ENCODE measurements around the gene CDK14. TPM values are rescaled to one million over a fixed set of nuclear protein-coding genes. Genes with fewer than 3 reads are reported as not detected.
"Not testable (repeated sequence)": the region's sequence is repeated elsewhere in the genome, so short reads cannot be mapped to it uniquely, and the experiment has no call there.

CDK14 gene
- total RNA-seq, 4 donors from 2014 or later = 0.38 to 3.6 (median 1.3) TPM

GRCh38 chr7:90752051-90752450, 155.9 kb downstream of the CDK14 start:
- H3K36me3 ChIP-seq = no peaks in the 10 kb centered on the region
- H3K27me3 ChIP-seq = no peaks in the 10 kb centered on the region
- no peak overlapping the region for H3K4me3 ChIP-seq
- H3K27ac ChIP-seq = no peak overlapping the region
- WGBS, 2 donors = 88 to 91% methylated on average over 1 of the region's 1 CpG
- DNase-seq = no peak
- H3K9me3 ChIP-seq = no peaks in the 10 kb centered on the region
- TF ChIP-seq POLR2A (IDR thresholded peaks at IDR 0.05) = no peak
- no peak for TF ChIP-seq CTCF (IDR thresholded peaks at IDR 0.05)
- peaks cover 0 to 4% (median 0%) of the 10 kb centered on the region in 3 donors for H3K4me1 ChIP-seq
- intact Hi-C loops (cut with DNase I) = no loop called here

- intact Hi-C loops (cut with DNase I) = no loop called here
- H3K36me3 ChIP-seq = no peaks in the 10 kb centered on the region
- TF ChIP-seq POLR2A (IDR thresholded peaks at IDR 0.05) (no peak), CTCF (IDR thresholded peaks at IDR 0.05) (no peak)
- H3K27me3 ChIP-seq = no peaks in the 10 kb centered on the region
- H3K4me3 ChIP-seq = no peak overlapping the region
- H3K9me3 ChIP-seq = no peaks in the 10 kb centered on the region
- WGBS, 2 donors = 59 to 68% methylated on average over 3 of the region's 3 CpGs
- no peak for DNase-seq
- no peak overlapping the region for H3K27ac ChIP-seq
- H3K4me1 ChIP-seq = no peaks in the 10 kb centered on the region
Observed at GRCh38 chr7:90755041-90755440, 158.9 kb downstream of the CDK14 start.

- H3K9me3 ChIP-seq = no peaks in the 10 kb centered on the region
- intact Hi-C loops (cut with DNase I) = no loop called here
- H3K36me3 ChIP-seq = no peaks in the 10 kb centered on the region
- no peaks in the 10 kb centered on the region for H3K4me1 ChIP-seq
- H3K27ac ChIP-seq = no peak overlapping the region
- H3K4me3 ChIP-seq = no peak overlapping the region
- DNase-seq = no peak
- 71 to 90% methylated on average over 1 of the region's 1 CpG for WGBS, 2 donors
- no peak for TF ChIP-seq CTCF (IDR thresholded peaks at IDR 0.05)
- TF ChIP-seq POLR2A (IDR thresholded peaks at IDR 0.05) = no peak
- no peaks in the 10 kb centered on the region for H3K27me3 ChIP-seq
Observed at GRCh38 chr7:90756366-90756765, 160.2 kb downstream of the CDK14 start.

- H3K4me1 ChIP-seq; H3K36me3 ChIP-seq; H3K27me3 ChIP-seq; H3K9me3 ChIP-seq; intact Hi-C loops (cut with DNase I); H3K4me3 ChIP-seq; DNase-seq; H3K27ac ChIP-seq: not testable (repeated sequence)
- 62 to 75% methylated on average over 6 to 8 of the region's 9 CpGs for WGBS, 2 donors
Observed at GRCh38 chr7:90757565-90757950, 161.4 kb downstream of the CDK14 start.

- Histone ChIP-seq H3K9me3 (no peaks in the 10 kb centered on the region), H3K36me3 (no peaks in the 10 kb centered on the region), H3K27ac (no peak overlapping the region), H3K27me3 (no peaks in the 10 kb centered on the region), H3K4me1 (no peaks in the 10 kb centered on the region), H3K4me3 (no peak overlapping the region)
- intact Hi-C loops (cut with DNase I) = no loop called here
- DNase-seq = no peak
- TF ChIP-seq CTCF (IDR thresholded peaks at IDR 0.05) = no peak
- no peak for TF ChIP-seq POLR2A (IDR thresholded peaks at IDR 0.05)
- 73 to 74% methylated on average over 2 to 6 of the region's 6 CpGs for WGBS, 2 donors
Observed at GRCh38 chr7:90758933-90759562, 162.9 kb downstream of the CDK14 start.

GRCh38 chr7:90759710-90760109, 163.6 kb downstream of the CDK14 start:
- H3K4me3 ChIP-seq = no peak overlapping the region
- no peaks in the 10 kb centered on the region for H3K9me3 ChIP-seq
- TF ChIP-seq POLR2A (IDR thresholded peaks at IDR 0.05) (no peak), CTCF (IDR thresholded peaks at IDR 0.05) (no peak)
- no peak for DNase-seq
- intact Hi-C loops (cut with DNase I) = no loop called here
- H3K27me3 ChIP-seq = no peaks in the 10 kb centered on the region
- H3K27ac ChIP-seq = no peak overlapping the region
- no peaks in the 10 kb centered on the region for H3K36me3 ChIP-seq
- H3K4me1 ChIP-seq = no peaks in the 10 kb centered on the region

Measured in esophagus squamous epithelium (tissue), 5 donors.